ENCODE data around the gene PPIE. TPM values are rescaled to one million over a fixed set of nuclear protein-coding genes. Genes with fewer than 3 reads are reported as not detected.

PPIE gene
- total RNA-seq, 1 donor from 2014 or later, result 67.1 TPM

DNA sequence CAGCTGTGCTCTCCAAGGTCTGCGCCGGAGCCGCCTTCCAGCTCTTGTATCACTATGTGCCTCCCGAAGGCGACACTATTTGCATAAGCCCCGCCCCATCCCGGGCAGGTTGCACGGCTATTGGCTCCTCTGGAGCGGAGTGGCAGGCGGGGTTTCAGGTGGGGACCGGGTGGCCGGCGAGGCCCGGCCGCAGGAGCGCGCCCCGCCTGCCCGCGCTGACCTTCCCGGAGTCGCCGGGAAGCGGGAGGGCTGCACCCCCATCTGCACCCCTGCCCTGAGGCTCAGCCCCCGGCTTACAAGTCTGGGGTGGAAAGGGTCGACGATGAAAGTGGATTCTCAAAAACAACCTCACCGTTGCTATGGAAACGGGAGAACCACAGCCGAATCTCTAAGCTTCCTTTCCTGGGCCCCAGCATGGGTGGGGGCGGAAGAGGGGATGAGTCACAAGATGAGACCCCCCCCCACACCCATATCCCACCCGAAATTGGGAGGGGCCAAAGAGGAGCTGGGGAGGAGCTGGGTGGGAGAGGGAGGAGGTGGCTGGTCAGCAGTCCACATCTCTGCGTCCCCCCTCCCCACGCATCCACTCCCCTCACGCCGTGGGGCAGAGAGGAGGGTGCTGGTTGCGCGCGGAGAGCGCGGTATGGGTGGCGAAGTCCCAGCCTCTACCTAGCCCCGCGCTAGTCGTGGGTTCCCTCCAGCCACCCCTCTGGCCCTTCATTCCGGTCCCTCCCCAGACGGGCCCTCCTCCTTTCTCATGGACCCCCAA lies 47.1 kb upstream of the PPIE start, which contains the start of gene HPCAL4:
HPCAL4 (minus strand) TSS at position 51 of the 769 bp plus-strand sequence. CDS start 6,830 bp downstream, outside the sequence.
- TF ChIP-seq, protein P1, sequence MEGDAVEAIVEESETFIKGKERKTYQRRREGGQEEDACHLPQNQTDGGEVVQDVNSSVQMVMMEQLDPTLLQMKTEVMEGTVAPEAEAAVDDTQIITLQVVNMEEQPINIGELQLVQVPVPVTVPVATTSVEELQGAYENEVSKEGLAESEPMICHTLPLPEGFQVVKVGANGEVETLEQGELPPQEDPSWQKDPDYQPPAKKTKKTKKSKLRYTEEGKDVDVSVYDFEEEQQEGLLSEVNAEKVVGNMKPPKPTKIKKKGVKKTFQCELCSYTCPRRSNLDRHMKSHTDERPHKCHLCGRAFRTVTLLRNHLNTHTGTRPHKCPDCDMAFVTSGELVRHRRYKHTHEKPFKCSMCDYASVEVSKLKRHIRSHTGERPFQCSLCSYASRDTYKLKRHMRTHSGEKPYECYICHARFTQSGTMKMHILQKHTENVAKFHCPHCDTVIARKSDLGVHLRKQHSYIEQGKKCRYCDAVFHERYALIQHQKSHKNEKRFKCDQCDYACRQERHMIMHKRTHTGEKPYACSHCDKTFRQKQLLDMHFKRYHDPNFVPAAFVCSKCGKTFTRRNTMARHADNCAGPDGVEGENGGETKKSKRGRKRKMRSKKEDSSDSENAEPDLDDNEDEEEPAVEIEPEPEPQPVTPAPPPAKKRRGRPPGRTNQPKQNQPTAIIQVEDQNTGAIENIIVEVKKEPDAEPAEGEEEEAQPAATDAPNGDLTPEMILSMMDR (IDR thresholded peaks at IDR 0.05; ENCODE audit: insufficient read depth, low read length, severe bottlenecking), result no peak
- FAIRE-seq (no peak), DNase-seq (ENCODE audit: low read depth) (peak; percentile 72)
- Histone ChIP-seq H3K36me3 (ENCODE audit: control insufficient read depth, insufficient read depth, low read length) (no peaks in the 10 kb centered on the region), H3K27me3 (ENCODE audit: control insufficient read depth, insufficient read depth, low read length) (peaks cover 15% of the 10 kb centered on the region), H3K4me3 (ENCODE audit: low read depth, low read length) (peak within 1 kb of the TSS; percentile 19)

GRCh38 chr1:39692152-39693074 lies 46.3 kb upstream of the PPIE start:
- H3K27me3 ChIP-seq (ENCODE audit: control insufficient read depth, insufficient read depth, low read length), result peaks cover 11% of the 10 kb centered on the region
- FAIRE-seq (no peak), DNase-seq (ENCODE audit: low read depth) (no peak)
- H3K36me3 ChIP-seq (ENCODE audit: control insufficient read depth, insufficient read depth, low read length), result no peaks in the 10 kb centered on the region
- TF ChIP-seq, protein P1 (IDR thresholded peaks at IDR 0.05; ENCODE audit: insufficient read depth, low read length, severe bottlenecking), result no peak
- no peak overlapping the region for H3K4me3 ChIP-seq (ENCODE audit: low read depth, low read length)

- FAIRE-seq (no peak), DNase-seq (ENCODE audit: low read depth) (peak; percentile 51)
- no peaks in the 10 kb centered on the region for H3K36me3 ChIP-seq (ENCODE audit: control insufficient read depth, insufficient read depth, low read length)
- peaks cover 18% of the 10 kb centered on the region for H3K27me3 ChIP-seq (ENCODE audit: control insufficient read depth, insufficient read depth, low read length)
- no peak overlapping the region for H3K4me3 ChIP-seq (ENCODE audit: low read depth, low read length)
- TF ChIP-seq, protein P1 (IDR thresholded peaks at IDR 0.05; ENCODE audit: insufficient read depth, low read length, severe bottlenecking), result no peak
Observed at GRCh38 chr1:39694026-39694425, 44.7 kb upstream of the PPIE start.

DNA sequence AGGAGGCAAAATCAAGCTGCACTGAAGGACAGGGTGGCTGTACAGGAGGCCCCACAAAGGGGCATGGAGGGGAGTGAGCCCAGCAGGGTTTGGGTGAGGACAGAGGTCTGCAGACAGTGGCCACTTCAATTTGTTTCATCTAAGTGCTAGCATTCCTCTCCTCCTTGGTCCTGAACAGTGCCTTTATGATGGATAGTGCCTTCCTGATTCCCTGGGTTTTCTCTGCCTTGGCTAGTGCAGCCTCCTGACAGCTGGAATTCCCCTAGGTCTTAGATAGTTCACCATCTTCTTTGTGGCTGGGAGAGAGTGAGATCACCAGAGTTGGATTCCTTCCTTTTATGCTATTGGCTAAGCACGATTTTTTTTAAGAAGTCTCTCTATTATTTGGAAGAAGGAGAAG lies 43.7 kb upstream of the PPIE start:
- DNase-seq (ENCODE audit: low read depth), result no peak
- H3K36me3 ChIP-seq (ENCODE audit: control insufficient read depth, insufficient read depth, low read length), result no peaks in the 10 kb centered on the region
- TF ChIP-seq, protein P1 (IDR thresholded peaks at IDR 0.05; ENCODE audit: insufficient read depth, low read length, severe bottlenecking), result no peak
- H3K4me3 ChIP-seq (ENCODE audit: low read depth, low read length), result no peak overlapping the region
- peaks cover 15% of the 10 kb centered on the region for H3K27me3 ChIP-seq (ENCODE audit: control insufficient read depth, insufficient read depth, low read length)
- no peak for FAIRE-seq

DNA sequence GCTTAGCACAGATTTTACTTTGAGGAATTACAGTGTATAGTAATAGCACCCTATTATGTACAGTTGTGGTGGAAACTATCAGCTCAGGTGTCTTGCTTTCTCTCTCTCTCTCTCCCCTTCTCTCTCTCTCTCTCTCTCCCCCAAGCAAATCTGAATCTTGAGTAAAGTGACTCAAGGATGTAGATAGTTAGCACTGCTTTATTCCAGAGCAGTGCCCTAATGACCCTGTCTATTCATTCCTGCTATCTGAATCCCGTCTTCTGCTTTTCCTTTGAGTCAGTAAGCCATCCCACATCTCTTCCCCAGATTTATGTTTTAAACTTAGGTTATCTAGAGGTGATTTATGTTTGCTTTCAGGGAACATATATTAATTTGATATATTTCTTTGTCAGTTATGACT lies 42.2 kb upstream of the PPIE start:
- Histone ChIP-seq H3K27me3 (ENCODE audit: control insufficient read depth, insufficient read depth, low read length) (peaks cover 15% of the 10 kb centered on the region), H3K4me3 (ENCODE audit: low read depth, low read length) (no peak overlapping the region), H3K36me3 (ENCODE audit: control insufficient read depth, insufficient read depth, low read length) (no peaks in the 10 kb centered on the region)
- DNase-seq (ENCODE audit: low read depth), result no peak
- FAIRE-seq, result no peak
- TF ChIP-seq, protein P1 (IDR thresholded peaks at IDR 0.05; ENCODE audit: insufficient read depth, low read length, severe bottlenecking), result no peak

All from bronchial epithelial cell (primary cell).